Measurements from ENCODE around the gene ZNF462.

GRCh38 chr9:107034831-107035230, 171.9 kb downstream of the ZNF462 start:
- TF ChIP-seq CTCF (IDR thresholded peaks at IDR 0.05) (no peak), POLR2A (IDR thresholded peaks at IDR 0.05) (no peak)
